ENCODE data around the gene RAP1GAP. TPM values are rescaled to one million over a fixed set of nuclear protein-coding genes. Genes with fewer than 3 reads are reported as not detected.

RAP1GAP gene
- total RNA-seq, 4 donors from 2014 or later, result 0.33 to 0.83 (median 0.56) TPM

GRCh38 chr1:21621051-21621450, 48.1 kb downstream of the RAP1GAP start:
- DNase-seq (ENCODE audit: extremely low spot score), result no peak
- H3K27me3 ChIP-seq, result peaks cover 0 to 55% (median 3%) of the 10 kb centered on the region in 4 donors
- 81% methylated on average over 5 of the region's 7 CpGs for WGBS

GRCh38 chr1:21620496-21620895, 48.7 kb downstream of the RAP1GAP start:
- Histone ChIP-seq H3K9me3 (no peaks in the 10 kb centered on the region), H3K4me1 (peaks cover 0 to 25% (median 14%) of the 10 kb centered on the region in 4 donors), H3K27me3 (peaks cover 0 to 51% (median 3%) of the 10 kb centered on the region in 4 donors), H3K27ac (replicated peaks in 1 of 4) (no peak overlapping the region), H3K36me3 (no peaks in the 10 kb centered on the region), H3K4me3 (no peak overlapping the region)
- 9% methylated on average over 7 of the region's 16 CpGs for WGBS
- DNase-seq (ENCODE audit: extremely low spot score), result no peak
- intact Hi-C loops (cut with DNase I), result no loop called here
- TF ChIP-seq POLR2A (IDR thresholded peaks at IDR 0.05; ENCODE audit: low read depth), result no peak
- no peak for TF ChIP-seq POLR2AphosphoS5 (IDR thresholded peaks at IDR 0.05)
- no peak for TF ChIP-seq CTCF (IDR thresholded peaks at IDR 0.05)
- TF ChIP-seq EP300 (IDR thresholded peaks at IDR 0.05), result no peak

More at GRCh38 chr1:21621051-21621450, 48.1 kb downstream of the RAP1GAP start:
- TF ChIP-seq POLR2A (IDR thresholded peaks at IDR 0.05; ENCODE audit: low read depth) (no peak), EP300 (IDR thresholded peaks at IDR 0.05) (no peak), POLR2AphosphoS5 (IDR thresholded peaks at IDR 0.05) (no peak), CTCF (IDR thresholded peaks at IDR 0.05) (no peak)
- peaks cover 0 to 25% (median 14%) of the 10 kb centered on the region in 4 donors for H3K4me1 ChIP-seq
- intact Hi-C loops (cut with DNase I), result no loop called here
- H3K4me3 ChIP-seq, result no peak overlapping the region
- H3K9me3 ChIP-seq, result no peaks in the 10 kb centered on the region
- H3K36me3 ChIP-seq, result no peaks in the 10 kb centered on the region
- no peak overlapping the region for H3K27ac ChIP-seq (replicated peaks in 1 of 4)

GRCh38 chr1:21620011-21620410, 49.1 kb downstream of the RAP1GAP start:
- Histone ChIP-seq H3K27me3 (peaks cover 0 to 46% (median 3%) of the 10 kb centered on the region in 4 donors), H3K27ac (replicated peaks in 1 of 4) (no peak overlapping the region), H3K36me3 (no peaks in the 10 kb centered on the region), H3K4me3 (no peak overlapping the region), H3K9me3 (no peaks in the 10 kb centered on the region), H3K4me1 (peaks cover 0 to 25% (median 14%) of the 10 kb centered on the region in 4 donors)
- DNase-seq (ENCODE audit: extremely low spot score), result no peak
- 80% methylated on average over 11 of the region's 12 CpGs for WGBS
- intact Hi-C loops (cut with DNase I), result no loop called here
- TF ChIP-seq POLR2A (IDR thresholded peaks at IDR 0.05; ENCODE audit: low read depth) (no peak), POLR2AphosphoS5 (IDR thresholded peaks at IDR 0.05) (no peak), EP300 (IDR thresholded peaks at IDR 0.05) (no peak), CTCF (IDR thresholded peaks at IDR 0.05) (no peak)

- no peak overlapping the region for H3K27ac ChIP-seq (replicated peaks in 1 of 4)
- H3K4me3 ChIP-seq, result no peak overlapping the region
- 63% methylated on average over 6 of the region's 7 CpGs for WGBS
- no peak for DNase-seq (ENCODE audit: extremely low spot score)
- H3K27me3 ChIP-seq, result peaks cover 0 to 41% (median 3%) of the 10 kb centered on the region in 4 donors
- H3K4me1 ChIP-seq, result peaks cover 0 to 25% (median 14%) of the 10 kb centered on the region in 4 donors
- TF ChIP-seq POLR2A (IDR thresholded peaks at IDR 0.05; ENCODE audit: low read depth), result no peak
- no peak for TF ChIP-seq POLR2AphosphoS5 (IDR thresholded peaks at IDR 0.05)
- TF ChIP-seq EP300 (IDR thresholded peaks at IDR 0.05), result no peak
- no peak for TF ChIP-seq CTCF (IDR thresholded peaks at IDR 0.05)
- intact Hi-C loops (cut with DNase I), result no loop called here
- no peaks in the 10 kb centered on the region for H3K36me3 ChIP-seq
- no peaks in the 10 kb centered on the region for H3K9me3 ChIP-seq
Measured at GRCh38 chr1:21619375-21619947, 49.7 kb downstream of the RAP1GAP start.

Measured in esophagus muscularis mucosa (tissue), 4 donors.